Measurements from ENCODE around the gene AVPR2.

The AVPR2 gene

DNA sequence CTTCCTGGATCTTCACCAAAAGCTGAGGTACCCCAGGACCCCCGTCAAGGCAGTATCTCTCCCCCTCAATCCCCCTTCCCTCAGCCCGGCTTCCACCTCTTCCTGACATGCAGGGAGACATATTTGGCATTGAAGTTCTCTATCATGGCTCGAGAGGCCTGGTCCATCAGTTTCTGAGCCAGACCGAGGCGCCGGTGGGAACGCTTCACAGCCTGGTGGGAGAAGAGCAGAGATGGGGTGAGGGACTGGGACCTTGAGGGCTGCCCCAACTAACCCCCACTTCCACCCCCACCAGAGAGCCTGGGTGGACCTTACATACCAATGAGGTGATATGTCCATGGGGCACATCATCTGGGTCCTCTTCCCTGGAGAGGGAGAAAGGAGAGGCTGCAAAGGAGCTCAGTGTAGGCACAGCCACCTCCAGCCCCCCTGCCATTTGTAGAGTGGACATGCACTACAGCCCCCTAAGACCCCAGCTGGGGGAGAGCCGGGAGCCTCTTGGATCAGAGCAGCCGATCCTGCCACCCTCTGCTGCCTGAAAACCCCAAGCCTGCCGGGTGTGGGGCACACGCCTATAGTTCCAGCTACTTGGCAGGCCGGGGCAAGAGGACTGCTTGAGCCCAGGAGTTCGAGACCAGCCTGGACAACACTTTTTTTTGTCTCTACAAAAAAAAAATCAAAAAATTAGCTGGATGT lies 27.9 kb downstream of the AVPR2 start:
- no peak for DNase-seq (ENCODE audit: low read depth)

DNA sequence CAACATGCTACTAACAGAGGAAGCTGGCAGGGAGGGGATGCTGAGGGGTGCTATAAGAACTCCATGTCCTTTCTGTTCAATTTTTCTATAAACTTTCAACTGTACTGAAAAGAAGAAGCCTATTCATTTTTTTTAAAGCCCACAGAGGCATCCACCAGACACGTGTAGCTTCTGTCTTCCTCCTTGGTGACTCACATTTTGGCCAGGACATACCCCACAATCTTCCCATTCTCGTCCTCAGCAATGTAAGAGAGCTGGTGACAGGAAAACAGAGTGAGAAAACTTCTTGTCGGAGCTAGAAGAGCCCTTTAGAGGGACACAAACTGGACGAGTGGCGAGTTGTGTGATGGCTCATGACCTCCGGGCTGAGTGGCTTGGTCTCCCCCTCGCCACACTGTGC lies 29.3 kb downstream of the AVPR2 start:
- no peak for DNase-seq (ENCODE audit: low read depth)

DNA sequence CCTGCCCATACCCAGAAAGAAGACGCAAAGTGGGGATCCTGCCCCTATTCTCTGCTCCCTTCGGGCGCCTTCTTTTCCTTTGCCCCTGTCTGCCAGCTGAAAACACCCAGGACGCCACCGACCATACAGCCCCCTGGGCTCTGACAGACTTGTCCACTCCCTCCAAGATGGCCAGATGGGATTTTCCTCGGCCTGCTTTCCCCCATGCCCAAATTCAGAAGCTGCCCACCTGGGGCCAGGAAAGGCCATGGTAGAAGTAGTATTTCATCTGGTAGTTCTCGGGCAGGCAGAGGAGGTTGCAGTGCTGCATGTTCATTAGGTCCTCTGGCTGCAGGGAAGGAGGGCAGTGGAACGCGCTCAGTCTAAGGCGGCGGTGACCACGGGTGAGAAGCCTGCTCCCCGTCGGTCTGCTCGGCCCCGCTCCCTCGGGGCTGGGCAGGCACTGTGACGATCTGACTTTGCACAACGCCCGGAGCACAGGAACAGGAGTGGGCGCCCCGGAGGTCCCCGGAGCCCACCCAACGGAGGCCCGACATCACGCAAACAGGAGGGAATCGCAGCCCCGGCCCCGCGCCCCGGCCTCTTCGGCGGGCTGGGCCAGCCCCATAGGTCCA lies 29.8 kb downstream of the AVPR2 start:
- no peak for DNase-seq (ENCODE audit: low read depth)

DNA sequence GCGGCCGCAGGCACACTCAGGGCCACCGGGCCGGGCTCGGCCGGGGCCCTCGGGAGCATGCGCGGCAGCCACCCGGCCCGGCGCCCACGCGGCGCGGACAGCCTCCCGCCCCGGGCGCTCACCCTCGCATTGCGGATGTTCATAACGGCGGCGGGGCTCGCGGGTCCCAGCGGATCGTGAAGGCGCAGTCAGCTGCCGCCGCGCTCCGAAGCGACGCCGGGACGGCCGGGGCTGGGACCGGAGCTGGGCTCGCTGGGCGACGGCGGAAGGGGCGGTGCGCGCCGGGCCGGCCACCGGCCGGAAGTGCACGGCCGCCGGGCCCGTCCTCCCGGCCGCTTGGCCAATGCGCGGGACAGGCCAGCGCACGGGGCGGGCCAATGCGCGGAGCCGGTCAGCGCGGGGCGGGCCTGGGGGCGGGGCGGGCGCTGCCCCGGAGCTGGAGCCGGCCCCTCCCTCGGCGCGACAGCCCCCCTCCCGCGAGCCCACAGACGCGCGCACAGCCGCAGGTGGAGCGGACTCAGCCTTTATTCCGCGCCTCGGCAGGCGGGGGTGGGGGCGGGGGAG lies 30.4 kb downstream of the AVPR2 start, which contains the start of gene NAA10:
NAA10 (minus strand) TSS at position 276 of the 564 bp plus-strand sequence; CDS start at position 143, 133 bp downstream.
- no peak for DNase-seq (ENCODE audit: low read depth)

DNA sequence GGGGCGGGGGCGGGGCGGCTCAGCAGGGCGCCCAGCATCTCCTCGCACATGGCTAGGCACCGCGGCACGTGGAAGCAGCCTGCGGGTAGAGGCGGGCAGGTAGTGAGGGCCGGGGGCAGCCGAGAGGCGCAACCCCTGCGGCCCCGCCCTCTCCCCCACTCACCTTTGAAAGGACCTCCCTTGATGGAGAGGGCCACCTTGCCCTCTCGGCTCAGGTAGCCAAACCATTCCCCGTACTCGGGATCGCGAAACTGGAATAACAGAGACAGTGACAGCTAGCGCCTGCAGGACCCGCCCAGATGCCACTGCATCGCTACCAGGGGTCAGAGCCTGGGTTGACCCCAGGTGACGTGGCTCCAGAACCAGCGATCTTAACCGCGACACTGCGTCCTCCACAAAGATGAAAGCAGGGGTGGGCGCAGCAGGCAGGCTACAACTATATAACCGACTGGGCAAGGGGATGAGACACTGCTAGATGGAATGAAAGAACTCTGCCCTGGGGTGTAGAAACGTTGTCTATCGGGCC lies 30.9 kb downstream of the AVPR2 start:
- no peak for DNase-seq (ENCODE audit: low read depth)

DNA sequence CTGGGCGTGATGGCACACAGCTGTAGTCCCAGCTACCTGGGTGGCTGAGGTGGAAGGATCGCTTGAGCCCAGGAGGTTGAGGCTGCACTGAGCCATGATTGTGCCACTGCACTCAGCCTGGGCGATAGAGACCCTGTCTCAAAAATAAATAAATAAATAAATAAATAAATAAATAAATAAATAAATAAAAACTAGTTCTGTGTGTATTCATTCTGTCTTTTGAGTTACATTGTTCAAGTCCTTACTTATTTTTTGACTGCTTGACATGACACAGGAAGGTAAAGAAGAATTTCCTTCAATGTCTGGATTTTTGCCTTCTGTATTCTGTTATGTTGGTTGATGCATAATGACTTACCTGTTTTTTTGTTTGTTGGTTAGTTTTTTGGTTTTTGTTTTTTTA lies 32.6 kb downstream of the AVPR2 start:
- no peak for DNase-seq (ENCODE audit: low read depth)

DNA sequence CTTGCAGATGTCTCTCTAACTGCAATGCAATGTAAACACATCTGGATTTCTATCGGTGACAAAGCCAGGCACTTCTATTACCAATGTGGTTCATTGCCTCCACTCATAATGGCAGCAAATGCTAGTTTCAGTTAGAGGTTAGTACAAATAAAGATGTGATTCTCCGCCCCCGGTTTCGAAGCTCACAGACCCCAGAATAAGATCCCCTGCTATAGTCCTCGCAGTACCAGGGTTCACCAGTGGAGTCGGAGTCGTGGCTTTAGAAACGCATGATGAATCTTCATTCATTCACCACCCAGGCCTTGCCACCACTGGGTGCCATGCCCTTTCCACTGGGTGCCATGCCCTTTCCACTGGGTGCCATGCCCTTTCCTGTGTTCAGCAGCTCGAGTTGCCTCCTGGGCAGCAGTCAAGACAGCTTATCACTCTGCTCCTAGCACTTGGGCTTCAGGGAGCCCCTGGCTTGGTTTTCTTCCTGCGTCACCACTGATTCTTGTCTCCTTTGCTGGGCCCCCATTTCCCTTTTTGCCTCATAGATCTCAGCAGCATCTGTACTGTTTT lies 33.8 kb downstream of the AVPR2 start:
- DNase-seq (ENCODE audit: low read depth): no peak

DNA sequence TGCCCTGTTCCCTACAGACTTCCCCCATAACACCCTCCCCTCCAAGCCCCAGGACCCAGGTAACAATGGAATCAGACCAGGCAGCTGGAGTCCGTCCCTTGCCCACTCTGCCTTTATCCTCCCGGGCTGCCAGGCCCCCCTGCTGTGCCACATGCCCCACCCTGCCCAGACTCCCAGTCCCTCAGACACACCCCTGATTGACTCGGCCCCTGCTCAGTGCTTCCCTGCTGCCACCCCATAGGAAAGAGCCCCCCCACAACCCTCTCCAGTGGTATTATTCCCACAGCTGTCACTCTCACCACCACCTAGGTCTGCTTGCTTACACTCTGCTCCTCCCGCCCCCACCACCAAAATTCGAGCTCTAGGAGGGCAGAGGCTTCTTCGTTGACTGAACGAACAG lies 35.1 kb downstream of the AVPR2 start:
- no peak for DNase-seq (ENCODE audit: low read depth)

DNA sequence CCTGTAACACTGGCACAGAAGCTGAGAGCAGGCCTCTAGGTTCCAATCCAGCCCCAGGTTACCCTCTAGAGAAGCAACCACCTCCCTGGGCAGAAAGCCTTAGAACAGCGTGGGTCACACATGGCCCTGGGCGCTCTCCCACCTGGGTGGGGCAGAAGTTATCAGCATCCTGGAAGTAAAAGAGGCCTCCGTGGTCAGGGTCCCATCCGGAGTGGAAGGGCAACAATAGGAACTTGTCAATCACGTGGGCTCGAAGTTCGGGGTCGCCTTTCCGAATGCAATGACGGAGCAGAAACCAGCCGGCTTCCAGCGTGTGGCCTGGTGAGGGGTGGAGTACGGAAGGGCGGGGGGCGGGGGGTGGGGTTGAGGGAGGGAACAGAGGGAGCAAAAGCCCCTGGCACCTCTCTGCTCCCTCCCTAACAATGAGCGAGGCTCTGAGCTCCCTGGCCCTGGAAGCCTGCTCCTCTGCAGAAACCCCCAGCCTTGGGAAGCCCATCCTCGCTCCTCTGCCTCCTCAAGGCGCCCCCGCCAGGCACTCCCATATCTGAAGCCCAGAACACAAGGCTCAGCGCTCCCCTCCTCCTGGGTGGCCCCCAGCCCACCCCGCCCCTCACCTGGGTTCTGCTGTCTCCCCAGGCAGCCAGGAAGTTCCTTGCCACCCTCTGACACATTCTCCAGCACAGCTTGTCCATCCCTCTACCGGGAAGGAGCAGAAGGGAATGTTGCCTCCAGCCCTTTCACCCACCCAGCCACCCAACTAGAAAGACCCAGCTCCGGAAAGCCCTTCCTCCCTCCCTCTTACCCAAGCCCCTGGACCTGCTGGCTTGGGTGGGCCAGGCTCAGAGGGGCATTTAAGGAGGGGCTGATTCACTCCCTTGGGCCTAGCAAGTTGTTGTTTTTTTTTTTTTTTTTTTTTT lies 37.1 kb downstream of the AVPR2 start:
- no peak for DNase-seq (ENCODE audit: low read depth)

DNA sequence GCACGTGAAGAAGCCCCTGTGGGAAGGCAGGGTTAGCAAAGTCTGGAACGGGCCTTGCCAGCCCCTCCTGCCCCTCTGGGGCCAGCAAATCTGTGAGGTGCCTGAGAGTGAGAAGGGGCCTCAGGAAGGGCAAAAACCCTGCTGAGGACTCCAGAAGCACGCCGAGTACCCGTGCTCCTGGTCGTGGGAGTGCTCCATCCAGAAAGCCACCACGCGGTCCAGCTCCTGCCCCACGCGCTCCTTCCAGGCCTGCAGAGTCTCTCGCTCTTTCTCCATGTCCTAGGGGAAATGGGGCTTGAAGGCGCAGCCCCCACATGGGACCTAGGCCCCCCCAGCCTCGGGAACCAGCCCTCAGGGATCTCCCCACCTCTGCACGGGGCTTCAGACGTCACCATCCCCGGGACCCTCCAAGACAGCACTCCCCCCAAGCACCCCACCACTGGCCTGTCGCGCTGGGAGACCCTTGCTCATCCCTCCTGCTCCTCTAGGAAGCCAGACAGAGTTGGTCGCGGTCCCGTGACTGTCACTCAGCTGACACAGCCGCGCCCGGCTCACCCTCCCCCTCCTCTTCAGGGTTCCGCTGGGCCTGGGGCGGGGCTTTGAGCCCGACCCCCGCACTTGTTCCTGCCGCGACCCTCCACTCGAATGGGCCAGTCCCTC lies 39.8 kb downstream of the AVPR2 start, which contains the start of gene RENBP:
RENBP (minus strand) TSS at position 504 of the 660 bp plus-strand sequence; CDS start at position 471, 33 bp downstream.
- DNase-seq (ENCODE audit: low read depth): no peak

DNA sequence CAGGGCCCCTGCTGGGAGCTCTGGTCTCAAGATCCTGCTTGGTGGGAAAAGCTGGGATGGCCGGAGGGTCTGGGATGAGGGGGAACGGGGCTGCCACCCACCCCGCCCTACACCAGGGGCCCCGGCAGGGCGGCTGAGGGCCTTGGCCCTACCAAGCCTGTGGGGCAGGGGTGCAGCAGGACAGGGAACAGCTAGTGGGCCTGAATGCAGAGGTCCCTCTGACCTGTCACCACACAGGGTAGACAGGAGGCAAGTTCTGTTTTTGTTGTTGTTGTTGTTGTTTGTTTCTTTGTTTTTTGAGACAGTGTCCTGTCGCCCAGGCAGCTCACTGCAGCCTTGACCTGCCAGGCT lies 40.3 kb downstream of the AVPR2 start:
- DNase-seq (ENCODE audit: low read depth): no peak

DNA sequence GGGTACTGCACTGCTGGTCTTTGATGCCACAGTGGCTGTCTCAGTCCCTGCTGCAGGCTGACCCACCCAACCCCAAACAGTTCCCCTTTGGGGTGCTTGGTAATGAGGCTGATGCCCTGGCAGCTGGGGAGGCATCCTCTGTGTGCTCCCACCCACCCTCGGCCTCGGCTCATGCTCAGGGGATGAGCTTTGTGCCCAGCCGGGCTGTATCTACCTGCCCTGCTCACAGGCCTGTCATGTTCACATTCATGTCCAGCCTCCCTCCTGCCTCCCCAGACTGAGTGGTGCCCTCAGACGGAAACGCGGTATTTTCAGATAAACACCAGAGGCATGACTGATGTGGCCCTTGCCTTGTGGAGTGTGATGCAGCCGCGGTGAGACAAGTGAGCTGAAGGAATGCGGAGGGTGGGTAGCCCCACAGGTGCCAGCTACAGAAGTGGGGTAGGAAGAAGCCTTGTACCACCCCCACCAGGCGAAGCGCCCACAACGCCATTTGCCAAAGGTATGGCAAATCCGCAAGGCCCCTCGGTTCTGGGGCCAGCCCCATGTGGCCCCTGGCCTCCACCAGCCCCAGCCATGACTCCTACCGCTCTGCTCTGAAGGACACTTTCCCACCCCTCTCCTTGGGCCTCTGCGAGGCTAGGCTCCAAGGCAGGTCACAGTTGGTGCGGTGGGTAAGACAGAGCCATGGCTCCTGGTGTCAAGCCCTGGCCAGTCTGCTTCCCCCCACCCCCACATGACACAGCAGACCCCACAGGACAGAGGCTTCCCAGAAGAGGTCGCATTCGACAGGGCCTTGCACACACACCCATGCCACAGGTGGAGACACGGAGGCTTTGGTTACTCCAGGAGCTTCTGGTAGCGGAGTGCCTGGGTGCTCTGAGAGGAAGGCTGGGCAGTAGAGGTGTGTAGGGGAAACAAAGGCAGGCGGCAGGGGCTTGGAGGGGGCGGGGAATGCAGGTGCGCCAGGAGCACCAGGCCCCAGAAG lies 41.8 kb downstream of the AVPR2 start:
- DNase-seq (ENCODE audit: low read depth): no peak

DNA sequence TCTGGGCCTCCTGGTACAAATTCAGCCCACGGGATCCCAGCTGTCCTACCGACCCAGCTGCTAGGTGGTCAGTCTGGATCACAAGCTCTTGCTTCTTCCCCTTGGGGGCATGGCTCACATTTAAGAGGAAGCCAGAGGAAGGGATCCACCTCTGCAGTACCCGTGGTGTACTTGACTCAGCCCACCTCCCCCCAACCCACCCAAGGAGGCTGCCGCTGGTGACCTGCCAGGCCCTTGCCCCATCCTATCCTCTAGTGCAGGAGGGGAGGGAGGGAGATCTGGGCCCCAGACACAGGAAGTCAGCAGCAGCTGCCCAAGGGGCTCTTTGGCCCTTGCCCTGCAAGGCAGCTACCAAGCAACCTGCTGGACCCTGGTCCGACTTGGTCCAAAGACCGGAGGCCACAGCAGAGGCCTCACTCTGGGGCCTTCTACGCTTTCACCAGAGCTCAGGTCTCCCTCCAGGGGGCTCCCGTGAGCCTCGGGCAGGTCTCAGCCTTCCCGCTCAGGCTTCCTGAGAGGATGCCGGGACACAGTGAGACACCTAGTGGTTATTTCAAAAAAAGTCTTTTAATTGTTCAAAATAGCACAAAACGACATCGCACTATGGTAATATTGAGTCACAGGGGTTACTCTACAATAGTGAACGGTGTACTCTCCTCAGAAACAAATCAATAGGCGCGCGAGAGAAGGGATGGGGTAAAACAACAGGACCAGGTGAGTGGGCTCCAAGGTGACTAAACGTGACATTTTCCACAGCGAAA lies 42.7 kb downstream of the AVPR2 start:
- DNase-seq (ENCODE audit: low read depth): peak; percentile 32

DNA sequence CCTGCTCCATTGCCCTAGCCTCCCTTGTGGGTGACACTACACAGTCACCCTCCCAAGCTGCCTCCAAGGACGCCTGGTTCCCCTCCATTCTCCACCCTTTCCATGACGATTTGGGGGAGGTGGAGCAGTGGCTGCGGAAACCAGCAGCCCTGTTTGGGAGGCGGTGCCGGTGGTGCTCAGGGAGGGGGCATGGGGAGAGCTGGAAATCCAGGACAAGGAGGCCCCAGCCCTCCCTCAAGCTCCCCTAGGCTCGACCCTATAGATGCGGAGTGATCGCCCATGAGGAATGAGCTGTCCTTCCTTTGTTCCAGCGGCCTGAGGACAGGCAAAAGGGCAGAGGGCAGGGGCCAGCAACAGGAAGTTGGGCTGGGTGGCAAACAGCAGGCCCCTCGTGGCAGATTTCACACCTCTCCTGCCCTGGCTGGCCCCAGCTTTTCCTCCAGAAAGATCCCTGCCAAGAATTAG lies 43.6 kb downstream of the AVPR2 start:
- DNase-seq (ENCODE audit: low read depth): no peak

DNA sequence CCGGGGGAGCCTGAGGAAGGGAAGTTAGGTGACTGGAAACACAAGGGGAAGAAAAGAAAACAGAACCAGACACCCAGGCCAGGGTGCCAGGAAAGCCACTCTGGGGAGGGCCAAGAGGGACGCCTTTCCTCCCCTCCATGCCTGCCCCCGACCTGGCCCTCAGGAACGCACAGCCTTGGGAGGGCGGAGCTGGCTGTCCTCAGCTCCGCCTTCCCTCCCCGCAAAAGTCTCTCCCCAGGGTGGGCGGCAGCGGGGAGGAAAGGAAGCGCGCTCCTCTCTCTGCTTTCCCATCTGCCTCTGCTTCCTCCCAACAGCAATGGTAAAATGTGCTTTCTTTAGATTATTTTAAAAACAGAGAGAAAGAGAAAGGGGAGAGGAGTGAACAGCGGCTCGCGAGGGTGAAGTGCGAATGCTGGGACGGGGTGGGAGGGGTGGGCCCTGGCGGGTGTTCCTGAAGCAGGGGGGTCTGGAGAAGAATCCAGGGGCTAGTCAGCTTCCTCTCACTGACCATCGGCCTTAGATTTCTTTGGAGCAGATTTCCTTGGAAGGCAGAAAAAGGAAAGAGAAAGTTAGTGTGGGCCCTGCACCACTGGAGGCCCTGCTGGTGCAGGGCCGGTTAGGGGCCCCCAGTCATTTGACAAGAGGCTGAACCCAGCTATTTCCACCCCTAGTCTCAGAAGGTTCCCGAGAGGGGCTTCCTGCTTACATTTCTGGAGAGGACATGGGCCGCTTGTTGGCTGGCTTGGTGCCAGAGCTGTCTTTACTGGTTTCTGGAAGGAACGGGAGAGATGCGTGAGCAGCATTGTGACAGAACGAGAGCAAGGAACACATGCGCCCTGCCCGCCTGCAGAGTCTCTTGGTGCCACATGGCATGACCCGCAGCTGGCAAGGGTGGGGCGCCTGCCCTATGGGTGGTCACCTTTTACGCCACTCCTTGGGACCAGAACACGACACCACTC lies 44.7 kb downstream of the AVPR2 start:
- DNase-seq (ENCODE audit: low read depth): no peak

DNA sequence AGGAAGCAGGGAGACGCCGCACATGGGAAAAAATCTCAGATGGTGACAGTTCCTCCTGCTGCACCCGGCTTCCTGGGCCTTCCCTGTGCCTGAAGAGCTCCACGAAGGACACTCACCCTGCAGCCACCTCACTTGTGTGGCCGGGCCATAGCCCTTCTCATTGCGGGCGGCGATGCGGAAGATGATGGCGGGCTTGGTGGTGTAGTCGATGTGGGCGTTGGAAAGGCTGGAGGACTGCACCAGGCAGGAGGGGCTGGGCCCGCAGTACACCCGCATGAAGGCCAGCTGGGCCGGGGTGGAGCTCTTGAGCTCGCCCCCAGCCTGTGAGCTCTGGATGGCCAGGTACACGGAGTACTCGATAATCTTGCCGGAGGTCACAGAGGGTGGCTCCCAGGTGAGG lies 45.7 kb downstream of the AVPR2 start:
- no peak for DNase-seq (ENCODE audit: low read depth)

DNA sequence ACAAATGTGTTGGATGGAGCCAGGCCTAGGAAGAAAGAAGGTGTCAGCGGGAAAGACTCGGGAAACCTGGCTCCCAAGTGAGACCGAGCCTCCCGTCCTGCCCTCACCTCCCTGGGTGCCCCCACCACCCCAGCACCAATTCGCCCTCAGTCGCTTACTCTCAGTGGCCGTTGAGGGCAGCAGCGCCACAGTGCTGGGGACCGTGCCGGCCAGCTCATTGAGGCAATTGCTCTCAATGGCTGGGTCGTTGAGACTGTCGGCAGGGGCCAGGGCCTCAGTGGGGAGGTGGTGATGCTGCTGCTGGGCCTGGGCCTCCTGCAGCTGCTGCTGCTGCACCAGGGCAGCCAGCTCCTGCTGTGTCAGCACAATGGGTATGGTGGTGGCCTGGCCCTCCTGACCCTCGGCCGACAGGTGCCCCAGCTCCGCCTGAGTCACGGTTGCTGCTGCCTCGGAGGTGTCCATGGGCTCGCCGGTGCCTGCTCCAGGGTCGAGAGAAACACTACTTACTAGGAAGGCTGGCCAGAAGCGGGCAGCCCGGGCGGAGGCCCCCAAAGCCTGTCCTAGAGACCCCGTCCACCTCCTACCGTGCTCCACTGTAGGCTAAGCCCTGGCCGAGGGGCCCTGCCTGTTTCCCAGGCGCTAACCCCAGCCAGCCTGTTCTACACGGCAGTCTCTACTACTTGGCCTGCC lies 47.4 kb downstream of the AVPR2 start:
- DNase-seq (ENCODE audit: low read depth): no peak
